ENCODE data around the gene MAP3K21.
A peak's percentile ranks its signal among the peaks of the same experiment; 100 is the strongest.

The MAP3K21 gene

DNA sequence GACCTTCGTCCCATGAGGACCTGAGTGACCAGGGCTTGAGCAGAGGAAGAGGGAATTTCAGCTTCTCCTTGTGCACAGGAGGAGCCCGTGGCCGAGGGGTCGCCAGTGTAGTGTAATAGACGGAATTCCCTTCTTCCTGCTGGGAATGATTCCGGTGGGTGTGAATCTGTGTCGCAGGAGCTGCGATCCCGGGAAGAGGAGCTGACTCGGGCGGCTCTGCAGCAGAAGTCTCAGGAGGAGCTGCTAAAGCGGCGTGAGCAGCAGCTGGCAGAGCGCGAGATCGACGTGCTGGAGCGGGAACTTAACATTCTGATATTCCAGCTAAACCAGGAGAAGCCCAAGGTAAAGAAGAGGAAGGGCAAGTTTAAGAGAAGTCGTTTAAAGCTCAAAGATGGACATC is 34.4 kb downstream of the MAP3K21 start:
- Histone ChIP-seq H3K9me3 (ENCODE audit: severe bottlenecking) (no peaks in the 10 kb centered on the region), H3K36me3 (ENCODE audit: low read depth) (no peaks in the 10 kb centered on the region), H3K27ac (ENCODE audit: poor library complexity, severe bottlenecking) (no peak overlapping the region), H3K4me3 (ENCODE audit: severe bottlenecking) (no peak overlapping the region), H3K4me1 (ENCODE audit: insufficient read depth, poor library complexity, severe bottlenecking) (no peaks in the 10 kb centered on the region), H3K27me3 (ENCODE audit: insufficient read depth, poor library complexity, severe bottlenecking) (no peaks in the 10 kb centered on the region)
- no peak for TF ChIP-seq CTCF (IDR thresholded peaks at IDR 0.05; ENCODE audit: poor library complexity, severe bottlenecking)
- ATAC-seq (ENCODE audit: low read depth), result no peak
- DNase-seq (ENCODE audit: low spot score), result no peak

DNA sequence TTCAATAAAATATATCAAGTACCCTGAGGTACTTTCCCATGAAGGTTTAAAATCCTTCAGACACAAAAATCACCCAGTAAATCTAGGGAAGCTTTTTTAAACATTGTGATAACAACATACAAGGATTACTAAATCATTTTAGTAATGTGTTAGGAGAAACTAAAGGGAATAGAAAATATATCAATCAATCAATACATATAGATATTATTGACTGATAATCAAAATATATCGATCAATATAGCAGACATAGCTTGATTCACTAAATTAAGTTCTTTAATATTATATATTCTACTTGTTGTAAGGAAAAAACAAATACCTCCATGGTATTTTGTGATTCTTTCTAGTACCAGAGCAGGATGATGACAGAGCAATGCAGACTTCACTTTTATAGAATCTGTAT is 35.2 kb downstream of the MAP3K21 start:
- H3K4me1 ChIP-seq (ENCODE audit: insufficient read depth, poor library complexity, severe bottlenecking), result no peaks in the 10 kb centered on the region
- no peaks in the 10 kb centered on the region for H3K9me3 ChIP-seq (ENCODE audit: severe bottlenecking)
- H3K27ac ChIP-seq (ENCODE audit: poor library complexity, severe bottlenecking), result no peak overlapping the region
- H3K36me3 ChIP-seq (ENCODE audit: low read depth), result no peaks in the 10 kb centered on the region
- no peak overlapping the region for H3K4me3 ChIP-seq (ENCODE audit: severe bottlenecking)
- DNase-seq (ENCODE audit: low spot score), result no peak
- no peaks in the 10 kb centered on the region for H3K27me3 ChIP-seq (ENCODE audit: insufficient read depth, poor library complexity, severe bottlenecking)
- no peak for TF ChIP-seq CTCF (IDR thresholded peaks at IDR 0.05; ENCODE audit: poor library complexity, severe bottlenecking)
- ATAC-seq (ENCODE audit: low read depth), result no peak

GRCh38 chr1:233364026-233364425 is 36.5 kb downstream of the MAP3K21 start:
- ATAC-seq (ENCODE audit: low read depth) (no peak), DNase-seq (ENCODE audit: low spot score) (no peak)
- no peaks in the 10 kb centered on the region for H3K4me1 ChIP-seq (ENCODE audit: insufficient read depth, poor library complexity, severe bottlenecking)

DNA sequence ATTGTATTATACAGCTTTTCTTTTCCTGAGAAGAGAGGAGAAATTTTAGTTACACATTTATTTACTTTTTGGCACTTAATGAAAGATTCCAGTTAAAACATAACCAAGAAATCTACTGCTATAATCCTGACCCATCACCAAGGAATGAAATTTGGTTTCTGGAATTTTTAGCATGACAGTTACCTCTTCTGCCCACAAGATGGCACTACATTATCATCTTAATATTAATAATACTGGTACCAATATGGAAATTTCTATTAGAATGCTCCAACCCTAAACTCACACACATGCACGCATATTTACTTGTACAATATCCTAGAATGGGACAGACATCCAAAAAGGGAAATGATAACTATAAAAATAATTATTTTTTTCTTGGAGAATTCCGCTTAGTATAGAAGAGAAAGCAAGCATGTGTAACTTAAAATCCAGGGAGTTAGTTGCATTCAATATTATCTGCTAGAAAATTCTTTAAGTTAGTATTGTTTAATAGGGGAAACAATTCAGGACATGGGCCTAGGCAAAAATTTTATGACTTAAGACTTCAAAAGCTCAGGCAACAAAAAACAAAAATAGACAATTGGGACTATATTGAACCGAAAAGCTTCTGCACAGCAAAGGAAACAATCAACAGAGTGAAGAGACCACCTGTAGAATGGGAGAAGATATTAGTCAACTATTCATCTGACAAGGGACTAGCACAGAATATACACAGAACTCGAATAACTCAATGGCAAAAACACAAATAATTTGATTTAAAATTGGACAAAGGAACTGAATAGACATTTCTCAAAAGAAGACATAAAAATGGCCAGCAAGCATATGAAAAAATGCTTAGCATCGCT is 37.4 kb downstream of the MAP3K21 start:
- peak; percentile 67 for TF ChIP-seq CTCF (IDR thresholded peaks at IDR 0.05; ENCODE audit: poor library complexity, severe bottlenecking)
- Histone ChIP-seq H3K27ac (ENCODE audit: poor library complexity, severe bottlenecking) (no peak overlapping the region), H3K4me3 (ENCODE audit: severe bottlenecking) (no peak overlapping the region), H3K4me1 (ENCODE audit: insufficient read depth, poor library complexity, severe bottlenecking) (no peaks in the 10 kb centered on the region), H3K27me3 (ENCODE audit: insufficient read depth, poor library complexity, severe bottlenecking) (no peaks in the 10 kb centered on the region), H3K9me3 (ENCODE audit: severe bottlenecking) (no peaks in the 10 kb centered on the region), H3K36me3 (ENCODE audit: low read depth) (no peaks in the 10 kb centered on the region)
- no peak for ATAC-seq (ENCODE audit: low read depth)
- no peak for DNase-seq (ENCODE audit: low spot score)

More at GRCh38 chr1:233364026-233364425, 36.5 kb downstream of the MAP3K21 start:
- Histone ChIP-seq H3K27ac (ENCODE audit: poor library complexity, severe bottlenecking) (no peak overlapping the region), H3K27me3 (ENCODE audit: insufficient read depth, poor library complexity, severe bottlenecking) (no peaks in the 10 kb centered on the region), H3K4me3 (ENCODE audit: severe bottlenecking) (no peak overlapping the region), H3K9me3 (ENCODE audit: severe bottlenecking) (no peaks in the 10 kb centered on the region), H3K36me3 (ENCODE audit: low read depth) (no peaks in the 10 kb centered on the region)
- no peak for TF ChIP-seq CTCF (IDR thresholded peaks at IDR 0.05; ENCODE audit: poor library complexity, severe bottlenecking)

- no peak overlapping the region for H3K4me3 ChIP-seq (ENCODE audit: severe bottlenecking)
- H3K9me3 ChIP-seq (ENCODE audit: severe bottlenecking), result no peaks in the 10 kb centered on the region
- no peak for ATAC-seq (ENCODE audit: low read depth)
- no peaks in the 10 kb centered on the region for H3K36me3 ChIP-seq (ENCODE audit: low read depth)
- DNase-seq (ENCODE audit: low spot score), result no peak
- no peak for TF ChIP-seq CTCF (IDR thresholded peaks at IDR 0.05; ENCODE audit: poor library complexity, severe bottlenecking)
- H3K4me1 ChIP-seq (ENCODE audit: insufficient read depth, poor library complexity, severe bottlenecking), result no peaks in the 10 kb centered on the region
- no peaks in the 10 kb centered on the region for H3K27me3 ChIP-seq (ENCODE audit: insufficient read depth, poor library complexity, severe bottlenecking)
- no peak overlapping the region for H3K27ac ChIP-seq (ENCODE audit: poor library complexity, severe bottlenecking)
These were observed 39.1 kb downstream of the MAP3K21 start for GRCh38 chr1:233366575-233366974.

Data from RWPE2 (cell line).